Upper lobe of right lung (tissue), 1 donor: Measurements from ENCODE around the gene ALPP. TPM values are rescaled to one million over a fixed set of nuclear protein-coding genes. Genes with fewer than 3 reads are reported as not detected.
"Not testable (repeated sequence)": the region's sequence is repeated elsewhere in the genome, so short reads cannot be mapped to it uniquely, and the experiment has no call there.

Experiments
- ATAC-seq: fragments of 200-7000 bp; cut with Tn5 transposase; one replicate; pipeline ENCODE4 v1.9.1; 2020; ENCODE audit warnings: mild to moderate bottlenecking, moderate library complexity
- DNase-seq: peaks from one replicate; pipeline ENCODE4 v3.0.0-alpha.2; 2020
- H3K27ac ChIP-seq: fragments of 200-600 bp; one replicate; pipeline ENCODE4 v1.8.0; 2022
- H3K27me3 ChIP-seq: fragments of 200-600 bp; one replicate; pipeline ENCODE4 v1.8.0; 2022; ENCODE audit warnings: mild to moderate bottlenecking
- H3K36me3 ChIP-seq: fragments of 200-600 bp; one replicate; pipeline ENCODE4 v1.8.0; 2022
- H3K4me1 ChIP-seq: fragments of 200-600 bp; one replicate; pipeline ENCODE4 v1.8.0; 2022
- H3K4me3 ChIP-seq: fragments of 200-600 bp; one replicate; pipeline ENCODE4 v1.8.0; 2022; ENCODE audit warnings: mild to moderate bottlenecking
- H3K9me3 ChIP-seq: fragments of 200-600 bp; one replicate; pipeline ENCODE4 v1.8.0; 2022
- CTCF ChIP-seq: fragments of 200-600 bp; IDR thresholded peaks from one replicate; pipeline ENCODE4 v1.8.0; 2022; ENCODE audit warnings: antibody characterized with exemption
- intact Hi-C: fragments of 100-400 bp; cut with DNase I; formaldehyde crosslinking; loops from one replicate; pipeline ENCODE4 v1.11.0; 2022
- total RNA-seq: library from RNA; stranded (reverse); fragmentation: NEBNext Ultra II Directional; extraction: Animal tissue kit (Norgen Biotek cat#: 25700); gene quantifications from one replicate; pipeline ENCODE4 v1.2.1, GENCODE V29; 2021
- donor health status: DM: no; HTN: yes; CAD: no; lungs with severe emphysema.

Gene ALPP
- total RNA-seq, 1 donor from 2014 or later: 9.5 TPM

DNA sequence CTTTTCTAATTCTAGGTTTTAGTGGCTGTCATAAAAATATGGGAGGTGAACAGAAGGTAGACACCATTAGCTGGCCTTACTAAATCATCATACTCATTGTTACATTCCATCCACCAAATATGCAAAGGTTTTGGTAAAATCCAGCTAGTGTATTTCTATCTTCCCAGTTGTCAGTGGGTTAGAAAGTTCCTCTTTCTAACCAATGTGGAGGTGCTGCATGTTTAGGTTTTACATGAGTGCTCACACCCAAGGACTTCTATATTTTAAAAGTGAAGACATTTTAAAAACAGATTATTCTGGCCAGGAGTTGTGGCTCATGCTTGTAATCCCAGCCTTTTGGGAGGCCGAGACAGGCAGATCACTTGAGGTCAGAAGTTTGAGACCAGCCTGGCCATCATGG, 5.9 kb downstream of the ALPP start:
- intact Hi-C loops: no loop called here
- Histone ChIP-seq H3K9me3 (no peaks in the 10 kb centered on the region), H3K4me3 (no peak overlapping the region), H3K27me3 (peaks cover 58% of the 10 kb centered on the region), H3K36me3 (no peaks in the 10 kb centered on the region), H3K27ac (no peak overlapping the region), H3K4me1 (no peaks in the 10 kb centered on the region)
- TF ChIP-seq CTCF: no peak
- DNase-seq (no peak), ATAC-seq (no peak)

- ATAC-seq, H3K9me3 ChIP-seq, H3K4me1 ChIP-seq, H3K36me3 ChIP-seq, H3K27ac ChIP-seq, intact Hi-C loops, DNase-seq: not testable (repeated sequence)
- H3K4me3 ChIP-seq: peak overlapping the region; percentile 36
- peaks cover 64% of the 10 kb centered on the region for H3K27me3 ChIP-seq
These were observed 6.5 kb downstream of the ALPP start for GRCh38 chr2:232385058-232385457.

DNA sequence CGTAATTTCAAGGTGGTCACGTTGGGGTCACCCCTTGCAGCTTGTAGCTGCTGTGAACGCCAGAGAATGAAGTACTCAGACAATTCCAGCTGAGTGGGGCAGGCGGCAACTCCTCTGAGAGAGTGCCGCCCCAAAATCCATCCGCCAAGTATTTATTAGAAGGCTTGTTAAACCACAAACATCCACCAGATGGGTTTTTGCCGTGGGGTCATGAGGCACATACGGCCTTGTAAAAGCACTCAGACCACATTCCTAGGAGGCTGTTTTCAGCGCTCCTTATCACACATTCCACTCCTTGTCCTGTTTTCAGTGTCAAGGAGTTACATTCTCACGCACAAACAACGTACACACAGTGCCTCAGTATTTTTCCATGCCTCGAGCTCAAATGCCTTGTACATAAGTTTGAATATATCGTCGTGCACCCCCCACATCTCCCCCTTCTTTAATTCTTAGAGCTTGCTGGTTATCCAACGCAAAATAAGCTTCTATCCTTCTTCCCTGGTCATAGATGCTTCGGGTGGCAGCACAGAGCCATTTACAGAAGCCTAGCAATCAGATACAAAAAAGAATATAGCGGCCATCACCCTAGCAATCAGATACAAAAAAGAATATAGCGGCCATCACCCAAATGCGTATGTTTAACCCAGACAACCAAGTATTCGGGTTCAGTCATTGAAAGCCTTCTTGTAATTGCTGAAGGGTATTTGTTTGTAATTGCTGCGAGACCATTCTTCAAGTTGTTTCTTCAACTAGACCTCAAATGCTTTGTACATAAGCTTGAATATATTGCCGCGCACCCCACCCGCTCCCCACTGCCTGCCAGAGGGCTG, 7.3 kb downstream of the ALPP start:
- Histone ChIP-seq H3K4me3 (peak overlapping the region; percentile 36), H3K4me1 (no peaks in the 10 kb centered on the region), H3K9me3 (no peaks in the 10 kb centered on the region), H3K36me3 (no peaks in the 10 kb centered on the region), H3K27ac (peak overlapping the region; percentile 66), H3K27me3 (peaks cover 67% of the 10 kb centered on the region)
- DNase-seq: peak; percentile 65
- intact Hi-C loops: no loop called here
- ATAC-seq: peak; percentile 68
- no peak for TF ChIP-seq CTCF

GRCh38 chr2:232386490-232386739, 7.9 kb downstream of the ALPP start:
- Histone ChIP-seq H3K27ac (peak overlapping the region; percentile 66), H3K36me3 (no peaks in the 10 kb centered on the region), H3K9me3 (no peaks in the 10 kb centered on the region), H3K27me3 (peaks cover 67% of the 10 kb centered on the region), H3K4me3 (peak overlapping the region; percentile 36), H3K4me1 (no peaks in the 10 kb centered on the region)
- intact Hi-C loops: no loop called here
- ATAC-seq (no peak), DNase-seq (peak; percentile 69)
- no peak for TF ChIP-seq CTCF

GRCh38 chr2:232386740-232387450, 8.3 kb downstream of the ALPP start:
- Histone ChIP-seq H3K36me3 (no peaks in the 10 kb centered on the region), H3K27me3 (peaks cover 64% of the 10 kb centered on the region), H3K4me1 (no peaks in the 10 kb centered on the region), H3K27ac (peak overlapping the region; percentile 66), H3K9me3 (no peaks in the 10 kb centered on the region), H3K4me3 (peak overlapping the region; percentile 36)
- DNase-seq (peak; percentile 70), ATAC-seq (peak; percentile 64)
- TF ChIP-seq CTCF: no peak
- intact Hi-C loops: no loop called here

DNA sequence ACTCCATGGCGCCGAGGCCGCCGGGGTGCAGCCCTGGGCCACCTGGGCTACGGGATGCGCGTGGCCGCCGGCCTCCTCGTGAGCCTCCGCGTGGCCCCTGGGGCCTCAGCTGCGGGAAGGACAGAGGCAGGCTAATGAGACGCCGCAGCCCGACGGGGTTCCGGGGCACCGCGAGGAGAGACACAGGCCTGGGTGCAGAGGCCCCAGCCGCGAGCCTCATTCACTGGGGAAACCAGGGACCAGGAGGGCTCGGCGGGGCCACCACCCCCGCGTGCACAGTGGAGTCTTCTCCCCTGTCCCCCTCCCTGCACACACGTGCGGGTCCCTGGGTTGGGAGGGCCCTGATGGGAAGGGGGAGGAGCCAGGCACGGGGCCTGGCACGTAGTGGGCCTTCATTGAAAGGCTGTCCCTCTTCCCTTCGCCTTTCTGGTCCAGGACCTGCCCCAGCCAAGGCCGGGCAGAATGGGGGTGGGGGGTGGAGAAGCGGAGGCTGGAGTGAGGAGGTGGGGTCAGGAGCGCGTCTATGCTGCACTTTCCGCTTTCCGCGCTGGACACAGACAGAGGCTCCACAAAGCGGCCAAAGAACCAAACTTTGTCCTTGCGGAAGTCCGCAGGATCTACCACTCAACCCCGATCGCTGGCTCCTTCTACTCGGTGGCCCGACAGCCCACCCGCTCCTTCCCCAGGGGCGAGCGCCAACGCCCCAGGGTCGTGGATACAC, 9.1 kb downstream of the ALPP start:
- no peaks in the 10 kb centered on the region for H3K4me1 ChIP-seq
- ATAC-seq (peak; percentile 72), DNase-seq (peak; percentile 69)
- no peak for TF ChIP-seq CTCF
- H3K36me3 ChIP-seq: no peaks in the 10 kb centered on the region
- peak overlapping the region; percentile 36 for H3K4me3 ChIP-seq
- H3K27ac ChIP-seq: peak overlapping the region; percentile 66
- H3K27me3 ChIP-seq: peaks cover 57% of the 10 kb centered on the region
- no peaks in the 10 kb centered on the region for H3K9me3 ChIP-seq
- intact Hi-C loops: no loop called here
